Spleen (tissue), 7 donors: ENCODE measurements around the gene SERINC3.

Experiments used
- CTCF ChIP-seq, 11 experiments: fragments of 200-600 bp in 7 of 11; fragments of 450-650 bp in 4 of 11; sonication (generic) in 4 of 11; IDR thresholded peaks in 8 of 11; conservative IDR thresholded peaks in 3 of 11; 1 replicate in 7 of 11; 2 replicates in 4 of 11; pipeline versions ENCODE4 v1.4.0 to v1.8.0; 2016 to 2021; ENCODE audit warnings: antibody characterized with exemption in 11 of 11, inconsistent platforms in 4 of 11, mild to moderate bottlenecking in 1 of 11
- POLR2A ChIP-seq, 3 donors: fragments of 450-650 bp; IDR thresholded peaks; one replicate each; pipeline ENCODE4 v1.5.1; 2017; ENCODE audit warnings: antibody characterized with exemption in 3 of 3, mild to moderate bottlenecking in 1 of 3
- POLR2AphosphoS5 ChIP-seq, 3 donors: sonication (generic); formaldehyde crosslinking; IDR thresholded peaks; one replicate each; pipeline ENCODE4 v1.5.1; 2017; ENCODE audit warnings: antibody characterized with exemption in 3 of 3
- donor health status: DM: no; HTN: no; CAD: no; lungs with moderate emphysema.
- donor health status: DM: no; HTN: no; CAD: no.
- donor health status: DM: no; HTN: no; CAD: no.

DNA sequence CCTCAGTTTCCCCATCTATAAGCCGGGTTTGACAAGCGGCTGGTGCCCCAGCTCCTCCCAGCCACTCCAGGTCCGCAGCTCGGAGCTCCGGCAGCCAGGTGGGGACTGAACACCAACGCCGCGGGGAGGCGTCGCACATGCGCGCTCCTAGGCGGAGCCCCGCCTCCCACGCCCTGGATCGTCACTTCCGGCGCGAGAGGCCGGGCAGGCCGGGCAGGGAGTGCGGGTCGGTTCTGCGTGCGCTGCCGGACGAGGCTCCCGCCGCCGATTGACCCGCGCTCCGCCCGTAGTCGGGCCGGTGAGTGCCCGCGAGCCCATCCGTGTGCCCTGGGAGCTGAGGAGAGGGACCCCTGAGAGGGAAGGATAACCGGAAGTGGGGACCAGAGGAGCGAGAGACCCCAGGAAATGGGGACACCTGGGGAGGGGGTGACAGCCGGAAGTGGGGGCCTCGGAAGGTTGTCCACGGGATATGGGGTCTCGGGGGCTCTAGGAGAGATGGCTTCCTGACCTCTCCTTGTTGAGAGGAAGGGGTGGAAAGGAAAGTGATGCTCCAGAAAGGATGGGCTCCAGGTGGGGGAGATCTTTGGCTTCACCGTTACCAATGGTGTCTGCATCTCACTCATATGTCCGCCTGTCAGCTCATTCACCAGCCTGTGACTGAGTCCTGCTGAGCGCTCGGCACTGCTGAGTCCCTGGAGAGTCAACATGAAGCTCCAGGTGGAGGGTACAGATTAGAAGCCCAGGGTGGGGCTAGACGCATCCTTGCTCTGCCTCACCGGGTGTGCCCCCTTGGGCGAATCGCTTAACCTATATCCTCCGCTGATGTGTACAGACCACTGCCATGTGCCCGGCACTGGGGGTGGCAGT is 45.9 kb downstream of the SERINC3 start, which contains the start of gene TTPAL:
- peak in 10 of 11 experiments; percentile 18 to 68 (median 45) for TF ChIP-seq CTCF (IDR thresholded peaks at IDR 0.05 in 8 of 11, conservative IDR thresholded peaks at IDR 0.05 in 3 of 11)
- peak; percentile 100 for TF ChIP-seq POLR2AphosphoS5 (IDR thresholded peaks at IDR 0.05)
- TF ChIP-seq POLR2A (IDR thresholded peaks at IDR 0.05), result peak in 2 of 3 donors; percentile 95
